Lower lobe of right lung (tissue), 2 donors: ENCODE measurements around the gene ANO7. TPM values are rescaled to one million over a fixed set of nuclear protein-coding genes. Genes with fewer than 3 reads are reported as not detected.

Source experiments
- ATAC-seq, 2 donors: fragments of 200-7000 bp; cut with Tn5 transposase; one replicate each; pipeline ENCODE4 v1.9.1; 2020 to 2022; ENCODE audit warnings: mild to moderate bottlenecking in 2 of 2, moderate library complexity in 2 of 2
- DNase-seq: peaks from one replicate; pipeline ENCODE4 v3.0.0-alpha.2; 2020
- H3K27ac ChIP-seq: fragments of 200-600 bp; one replicate; pipeline ENCODE4 v1.8.0; 2022
- H3K27me3 ChIP-seq: fragments of 200-600 bp; one replicate; pipeline ENCODE4 v1.8.0; 2022; ENCODE audit warnings: low read depth
- H3K36me3 ChIP-seq: fragments of 200-600 bp; one replicate; pipeline ENCODE4 v1.8.0; 2022; ENCODE audit warnings: mild to moderate bottlenecking
- H3K4me1 ChIP-seq: fragments of 200-600 bp; one replicate; pipeline ENCODE4 v1.8.0; 2022
- H3K4me3 ChIP-seq: fragments of 200-600 bp; one replicate; pipeline ENCODE4 v1.8.0; 2022; ENCODE audit warnings: mild to moderate bottlenecking
- H3K9me3 ChIP-seq: fragments of 200-600 bp; one replicate; pipeline ENCODE4 v1.8.0; 2022
- CTCF ChIP-seq: fragments of 200-600 bp; IDR thresholded peaks from one replicate; pipeline ENCODE4 v1.8.0; 2022; ENCODE audit warnings: antibody characterized with exemption, mild to moderate bottlenecking
- intact Hi-C: fragments of 100-400 bp; cut with DNase I; formaldehyde crosslinking; loops from one replicate; pipeline ENCODE4 v1.11.0; 2022
- total RNA-seq: library from RNA; stranded (reverse); fragmentation: NEBNext Ultra II Directional; extraction: Animal tissue kit (Norgen Biotek cat#: 25700); gene quantifications from one replicate; pipeline ENCODE4 v1.2.1, GENCODE V29; 2021
- donor health status: DM: no; HTN: yes; CAD: no; lungs with severe emphysema.

The ANO7 gene
- total RNA-seq, 1 donor from 2014 or later: 1.3 TPM

- ATAC-seq: no peak
- no peak for DNase-seq
- Histone ChIP-seq H3K4me1 (no peaks in the 10 kb centered on the region), H3K27ac (no peak overlapping the region), H3K4me3 (no peak overlapping the region), H3K27me3 (no peaks in the 10 kb centered on the region), H3K36me3 (peaks cover 6% of the 10 kb centered on the region), H3K9me3 (no peaks in the 10 kb centered on the region)
- intact Hi-C loops: no loop called here
- TF ChIP-seq CTCF: no peak
Observed at GRCh38 chr2:241142063-241142462, 46.4 kb upstream of the ANO7 start.

- intact Hi-C loops: no loop called here
- no peak for TF ChIP-seq CTCF
- no peaks in the 10 kb centered on the region for H3K9me3 ChIP-seq
- no peaks in the 10 kb centered on the region for H3K27me3 ChIP-seq
- no peak overlapping the region for H3K27ac ChIP-seq
- no peaks in the 10 kb centered on the region for H3K4me1 ChIP-seq
- H3K4me3 ChIP-seq: no peak overlapping the region
- peaks cover 6% of the 10 kb centered on the region for H3K36me3 ChIP-seq
- DNase-seq (no peak), ATAC-seq (no peak)
Observed at GRCh38 chr2:241142593-241142992, 45.9 kb upstream of the ANO7 start.

- no peak for DNase-seq
- H3K9me3 ChIP-seq: no peaks in the 10 kb centered on the region
- peaks cover 13% of the 10 kb centered on the region for H3K4me1 ChIP-seq
- intact Hi-C loops: no loop called here
- no peak overlapping the region for H3K4me3 ChIP-seq
- no peak overlapping the region for H3K27ac ChIP-seq
- no peak for ATAC-seq
- no peaks in the 10 kb centered on the region for H3K36me3 ChIP-seq
- no peak for TF ChIP-seq CTCF
- no peaks in the 10 kb centered on the region for H3K27me3 ChIP-seq
Observed at GRCh38 chr2:241146286-241146685, 42.2 kb upstream of the ANO7 start.

GRCh38 chr2:241147336-241147735 is 41.1 kb upstream of the ANO7 start:
- no peaks in the 10 kb centered on the region for H3K36me3 ChIP-seq
- H3K27ac ChIP-seq: no peak overlapping the region
- DNase-seq (no peak), ATAC-seq (no peak)
- H3K27me3 ChIP-seq: no peaks in the 10 kb centered on the region
- no peaks in the 10 kb centered on the region for H3K9me3 ChIP-seq
- H3K4me3 ChIP-seq: no peak overlapping the region
- no peak for TF ChIP-seq CTCF
- intact Hi-C loops: no loop called here
- peaks cover 23% of the 10 kb centered on the region for H3K4me1 ChIP-seq

GRCh38 chr2:241148239-241148638 is 40.2 kb upstream of the ANO7 start:
- Histone ChIP-seq H3K9me3 (no peaks in the 10 kb centered on the region), H3K27ac (no peak overlapping the region), H3K36me3 (peaks cover 3% of the 10 kb centered on the region), H3K4me3 (peak overlapping the region; percentile 98), H3K27me3 (no peaks in the 10 kb centered on the region), H3K4me1 (peaks cover 23% of the 10 kb centered on the region)
- TF ChIP-seq CTCF: no peak
- intact Hi-C loops: no loop called here
- ATAC-seq (no peak), DNase-seq (no peak)
